ENCODE data around the gene CST1.
"Not testable (repeated sequence)": the region's sequence is repeated elsewhere in the genome, so short reads cannot be mapped to it uniquely, and the experiment has no call there.

CST1 gene, protein sequence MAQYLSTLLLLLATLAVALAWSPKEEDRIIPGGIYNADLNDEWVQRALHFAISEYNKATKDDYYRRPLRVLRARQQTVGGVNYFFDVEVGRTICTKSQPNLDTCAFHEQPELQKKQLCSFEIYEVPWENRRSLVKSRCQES
- total RNA-seq: 0 reads per million in 2 donors

DNA sequence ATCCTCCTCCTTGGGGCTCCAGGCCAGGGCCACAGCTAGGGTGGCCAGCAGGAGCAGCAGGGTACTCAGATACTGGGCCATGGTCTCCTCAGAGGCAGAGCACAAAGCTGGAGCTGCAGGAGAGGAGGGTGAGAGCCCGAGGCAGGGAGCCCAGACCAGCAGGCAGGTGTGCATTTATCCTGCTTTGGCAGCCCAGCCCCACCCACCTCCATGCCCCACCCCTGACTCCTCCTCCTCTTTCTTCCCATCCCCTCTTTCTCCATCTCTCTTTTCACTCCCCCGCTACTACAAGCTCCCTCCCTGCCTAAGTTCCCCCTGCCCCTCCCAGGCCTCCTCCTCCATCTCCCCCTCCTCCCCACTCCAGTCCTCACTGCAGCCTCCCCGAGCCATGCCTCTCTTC, at the start of gene CST1:
Gene CST1 (minus strand): TSS at position 150 of the 400 bp plus-strand sequence. CDS start 69 bp downstream, at position 81.
- not testable (repeated sequence) for DNase-seq

DNA sequence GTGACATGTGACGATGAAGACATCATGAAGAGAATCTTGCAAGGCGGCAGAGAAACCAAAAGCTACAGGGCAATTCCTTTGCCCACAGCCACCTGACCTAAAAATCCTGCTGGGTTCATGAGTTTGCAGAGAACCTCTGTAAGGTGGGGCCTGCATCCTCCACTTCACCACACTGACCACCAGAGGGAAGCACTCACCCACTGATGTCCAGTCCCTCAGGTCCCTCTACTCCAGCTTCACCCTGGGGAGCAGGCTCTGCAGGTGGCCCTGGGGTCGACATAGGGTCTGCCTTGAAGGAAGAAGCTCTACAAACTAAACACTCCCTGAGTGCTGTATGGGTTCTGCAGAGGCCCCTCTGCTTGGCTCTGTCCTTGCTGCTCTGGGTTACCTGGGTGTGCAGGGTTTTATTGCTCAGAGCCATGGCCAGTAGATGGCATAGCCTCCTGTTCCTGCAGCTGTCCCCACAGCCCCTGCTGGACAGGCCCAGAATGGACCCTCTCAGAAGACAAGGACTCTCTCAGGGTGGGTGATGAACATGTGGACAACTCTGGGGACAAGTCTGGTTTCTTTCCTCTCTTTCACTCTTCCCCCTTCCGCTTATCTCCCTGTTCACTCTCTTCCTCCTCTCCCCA, 48.6 kb upstream of the CST1 start:
- not testable (repeated sequence) for DNase-seq

DNA sequence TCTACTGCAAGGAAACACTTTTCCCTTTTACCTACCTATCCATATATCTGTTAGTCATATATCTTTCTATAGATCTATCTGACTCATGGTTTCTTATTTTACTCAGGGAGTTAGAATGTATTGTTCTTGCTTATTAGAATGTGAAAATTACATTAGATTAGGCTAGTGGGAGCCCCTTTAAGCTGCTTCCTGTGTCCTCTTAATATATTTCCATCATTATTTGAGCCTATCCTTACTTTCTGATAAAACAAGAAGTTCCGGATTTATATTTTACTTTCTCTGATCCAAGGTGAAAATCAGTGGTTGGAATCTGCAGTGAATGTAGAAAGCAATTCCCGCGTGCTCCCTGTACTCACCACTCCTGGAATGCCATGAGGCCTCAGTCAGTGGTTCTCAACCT, 44.8 kb upstream of the CST1 start:
- no peak for DNase-seq

DNA sequence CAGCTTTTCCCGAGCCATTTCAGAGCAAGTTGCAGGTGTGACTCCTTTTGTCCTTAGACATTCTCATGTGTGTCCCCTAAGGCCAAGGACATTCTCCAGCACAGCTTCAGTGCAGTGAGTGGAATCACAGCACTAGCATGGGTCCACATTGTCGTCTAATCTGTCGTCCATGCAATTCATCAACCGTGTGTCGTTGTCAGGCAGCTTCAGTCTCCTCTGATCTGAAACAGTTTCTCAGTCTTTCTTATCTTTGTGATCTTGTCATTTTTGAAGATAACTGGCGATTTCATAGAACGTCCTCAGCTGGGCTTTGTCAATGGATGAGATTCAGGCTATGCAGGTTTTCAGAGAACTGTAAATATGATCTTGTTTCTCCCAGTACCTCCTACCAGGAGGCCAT, 44.1 kb upstream of the CST1 start:
- DNase-seq: no peak

DNA sequence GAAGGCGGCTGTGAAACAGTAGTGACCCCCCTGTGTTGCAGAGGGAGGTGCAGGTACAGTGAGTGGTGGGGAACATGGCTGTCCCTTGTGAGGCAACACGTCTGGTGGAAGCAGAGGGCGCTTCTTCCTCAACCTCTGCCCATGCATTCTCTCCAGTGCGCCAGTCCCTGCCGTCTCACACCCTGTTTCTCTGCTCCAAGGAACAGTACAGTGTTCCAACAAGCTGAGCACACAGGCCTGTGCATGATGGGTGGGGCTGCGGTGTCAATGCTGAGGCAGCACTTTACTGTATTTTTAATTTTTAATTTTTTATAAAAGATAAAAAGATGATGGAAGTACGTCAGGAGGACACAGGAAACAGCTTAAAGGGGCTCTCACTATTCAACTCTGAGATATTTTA, 43.3 kb upstream of the CST1 start:
- no peak for DNase-seq

DNA sequence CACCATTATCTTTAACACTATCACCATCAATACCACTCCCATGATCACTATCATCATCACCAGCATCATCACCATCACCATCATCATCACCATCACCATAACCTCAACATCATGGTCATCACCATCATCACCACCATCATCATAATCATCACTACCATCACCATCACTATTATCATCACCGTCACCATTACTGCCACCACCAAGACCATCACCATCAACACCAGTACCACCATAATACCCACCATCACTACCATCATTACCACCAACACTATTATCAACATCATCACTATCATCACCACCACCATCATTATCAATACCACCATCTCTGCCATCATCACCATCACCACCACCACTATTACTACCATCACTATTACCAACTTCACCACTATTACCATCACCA, 32.7 kb upstream of the CST1 start:
- DNase-seq: no peak

DNA sequence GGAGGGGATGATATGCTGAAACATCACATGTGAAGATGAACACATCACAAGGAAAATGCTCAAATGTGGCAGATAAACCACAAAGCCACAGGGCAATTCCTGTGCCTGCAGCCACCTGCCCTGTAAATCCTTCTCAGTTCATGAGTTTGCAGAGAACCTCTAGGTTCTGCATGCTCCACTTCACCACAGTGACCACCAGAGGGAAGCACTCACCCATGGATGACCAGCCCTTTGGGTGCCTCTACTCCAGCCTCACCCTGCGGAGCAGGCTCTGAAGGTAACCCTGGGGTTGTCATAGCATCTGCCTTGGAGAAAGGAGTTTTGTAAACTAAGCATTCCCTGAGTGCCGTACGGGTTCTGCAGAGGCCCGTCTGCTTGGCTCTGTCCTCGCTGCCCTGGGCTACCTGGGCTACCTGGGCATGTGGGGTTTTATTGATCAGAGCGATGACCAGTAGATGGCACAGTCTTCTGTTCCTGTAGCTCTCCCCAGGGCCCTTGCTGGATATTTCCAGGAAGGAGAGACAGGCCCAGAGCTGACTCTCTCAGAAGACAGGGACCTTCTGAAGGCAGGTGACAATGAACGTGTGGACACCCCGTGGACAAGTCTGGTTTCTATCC, 31.7 kb upstream of the CST1 start:
- no peak for DNase-seq

DNA sequence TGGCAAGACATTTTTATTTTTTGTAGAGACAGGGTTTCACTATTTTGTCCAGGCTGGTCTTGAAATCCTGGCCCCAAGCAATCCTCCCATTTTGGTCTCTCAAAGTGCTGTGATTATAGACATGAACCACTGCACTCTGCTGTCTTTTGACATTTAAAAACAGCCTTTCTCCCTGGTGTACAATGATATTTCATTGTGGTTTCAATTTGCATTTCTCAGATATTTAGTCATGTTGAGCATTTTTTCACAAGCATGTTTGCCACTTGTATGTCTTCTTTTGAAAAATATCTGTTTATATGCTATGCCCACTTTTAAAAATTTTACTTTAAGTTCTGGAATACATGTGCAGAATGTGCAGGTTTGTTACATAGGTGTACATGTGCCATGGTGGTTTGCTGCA, 27.9 kb upstream of the CST1 start:
- DNase-seq: not testable (repeated sequence)

DNA sequence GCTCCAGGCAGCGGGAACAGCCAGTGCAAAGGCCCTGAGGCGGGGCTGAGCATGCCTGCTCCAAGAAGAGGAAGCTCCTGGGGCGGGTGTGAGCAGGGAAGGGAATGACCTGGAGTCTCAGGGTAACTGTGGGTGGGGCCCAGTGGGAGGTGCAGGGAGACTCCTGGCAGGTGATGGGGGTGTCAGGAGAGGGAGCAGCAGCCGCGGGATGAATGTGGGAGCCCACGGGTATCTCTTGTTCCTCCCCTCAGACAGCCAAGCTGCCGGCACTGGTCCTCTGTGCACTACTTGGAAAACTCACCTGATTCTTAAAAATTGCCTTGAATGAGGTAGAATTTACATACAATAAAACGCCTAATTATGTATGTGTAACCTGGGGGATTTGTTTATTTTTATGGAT, 26.6 kb upstream of the CST1 start:
- not testable (repeated sequence) for DNase-seq

DNA sequence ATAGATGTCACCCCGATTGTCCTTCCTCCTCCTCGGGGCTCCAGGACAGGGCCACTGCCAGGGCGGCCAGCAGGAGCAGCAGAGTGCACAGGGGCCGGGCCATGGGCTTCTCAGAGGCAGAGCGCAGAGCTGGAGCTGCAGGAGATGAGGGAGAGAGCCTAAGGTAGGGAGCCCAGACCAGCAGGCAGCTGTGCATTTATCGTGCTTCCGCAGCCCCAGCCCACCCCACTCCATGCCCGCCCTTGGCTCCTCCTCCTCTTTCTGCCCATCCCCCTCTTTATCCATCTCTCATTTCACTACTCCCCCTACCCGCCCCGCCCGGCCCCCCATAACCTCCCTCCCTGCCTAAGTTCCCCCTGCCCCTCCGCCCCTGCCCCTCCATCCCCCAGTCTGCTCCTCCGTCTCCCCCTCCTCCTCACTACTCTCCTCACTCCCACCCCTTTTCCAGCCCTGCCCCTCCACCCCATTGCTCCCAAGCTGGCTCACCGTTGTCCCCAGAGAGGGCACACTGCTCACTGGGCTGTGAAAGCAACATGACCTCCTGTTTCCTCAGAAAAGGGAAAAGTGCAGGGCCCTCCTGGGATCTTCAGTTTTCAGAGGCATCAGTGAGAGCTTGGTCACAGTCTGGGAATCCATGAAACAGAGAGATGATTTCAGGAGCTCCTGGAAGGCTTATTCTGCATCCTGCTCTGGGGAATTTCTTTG, 25.5 kb upstream of the CST1 start:
- DNase-seq: no peak

DNA sequence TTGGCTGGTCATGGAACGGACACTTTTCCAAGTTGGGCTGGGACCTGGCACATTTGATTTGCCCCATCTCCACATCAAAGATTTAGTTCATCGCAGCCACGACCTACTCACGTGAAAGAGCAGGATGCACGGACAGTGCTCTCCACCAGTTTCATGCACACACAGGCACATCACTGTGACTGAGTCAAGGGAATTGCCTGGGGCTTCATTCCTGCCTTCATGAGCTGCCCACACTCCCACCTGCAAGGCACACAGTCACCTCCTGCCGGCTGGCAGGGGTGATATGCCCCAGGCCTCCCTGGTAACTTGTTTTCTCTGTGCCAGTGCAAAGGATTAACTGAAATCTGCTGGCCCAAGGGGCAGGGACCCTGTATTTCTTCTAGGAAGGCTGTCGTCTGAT, 23.3 kb upstream of the CST1 start:
- DNase-seq: no peak

DNA sequence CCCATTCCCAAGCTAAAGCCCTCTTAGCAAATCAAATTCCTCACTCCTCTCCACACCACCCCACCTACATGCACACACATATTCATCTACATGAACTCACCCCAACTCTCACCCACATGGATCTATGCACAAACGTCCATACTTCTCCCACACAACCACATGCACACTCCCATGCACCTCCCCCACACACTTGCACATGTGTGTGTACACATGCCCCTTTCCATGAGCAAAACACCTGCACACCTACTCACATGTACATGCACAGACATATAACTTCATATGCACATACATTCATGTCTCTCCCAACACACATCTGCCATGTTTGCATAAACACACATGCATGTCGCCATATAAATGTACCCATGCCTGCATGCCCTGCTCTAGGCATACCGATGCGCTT, 22.8 kb upstream of the CST1 start:
- DNase-seq: no peak

DNA sequence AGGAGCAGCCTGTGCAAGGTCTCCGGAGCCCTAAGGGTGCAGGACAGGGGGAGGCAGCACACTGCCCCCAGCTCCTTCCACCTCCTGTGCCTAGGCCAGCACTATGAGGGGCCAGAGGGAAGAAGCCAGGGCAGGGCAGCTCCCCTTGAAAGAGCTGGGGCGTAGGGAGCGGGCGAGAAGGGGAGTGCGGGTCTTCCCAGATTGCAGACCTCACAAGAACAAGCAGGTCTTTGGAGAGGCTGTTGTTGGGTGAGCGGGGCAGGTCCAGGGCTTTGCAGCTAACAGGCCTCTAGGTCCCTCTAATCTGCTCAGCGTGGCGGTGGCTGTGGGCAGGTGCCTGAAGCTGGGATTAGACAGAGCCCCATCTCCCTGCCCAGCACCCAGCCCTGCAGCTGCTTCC, 22.4 kb upstream of the CST1 start:
- DNase-seq: no peak

DNA sequence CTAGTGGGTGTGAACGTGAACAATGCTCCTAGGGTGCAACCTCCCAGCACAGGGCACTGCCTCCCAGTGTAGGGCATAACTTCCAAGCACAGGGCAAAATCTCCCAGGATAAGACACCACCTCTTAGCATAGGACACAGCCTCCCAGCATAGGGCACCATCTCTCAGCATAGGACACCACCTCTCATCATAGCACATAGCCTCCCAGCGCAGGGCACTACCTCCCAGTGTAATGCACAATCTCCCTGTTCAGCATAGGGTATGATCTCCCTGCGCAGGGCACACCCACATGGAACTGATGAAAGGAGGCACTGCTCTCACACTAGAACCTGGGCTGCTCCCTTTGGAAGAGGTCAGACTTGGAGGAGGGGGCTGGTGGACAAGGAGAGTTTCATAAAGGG, 21.3 kb upstream of the CST1 start:
- DNase-seq: no peak

DNA sequence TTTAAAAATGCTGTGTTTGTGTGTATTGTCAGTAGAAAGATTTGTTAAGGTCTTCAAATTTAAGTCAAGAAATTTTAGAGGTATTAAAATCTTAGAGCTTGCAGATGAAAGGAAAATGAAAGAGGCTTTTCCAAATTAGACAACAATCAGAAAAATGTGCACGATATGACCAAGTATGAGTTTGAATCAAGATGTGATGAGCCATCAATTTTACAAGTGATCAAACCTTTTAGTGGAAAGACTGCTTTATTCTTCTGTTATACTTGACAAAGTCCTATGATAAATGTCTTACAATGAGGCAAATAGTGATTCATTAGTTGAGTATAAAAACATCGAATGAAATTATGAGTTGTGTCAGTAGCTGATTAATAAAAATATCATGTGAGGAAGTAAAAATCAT, 19.6 kb upstream of the CST1 start:
- no peak for DNase-seq

DNA sequence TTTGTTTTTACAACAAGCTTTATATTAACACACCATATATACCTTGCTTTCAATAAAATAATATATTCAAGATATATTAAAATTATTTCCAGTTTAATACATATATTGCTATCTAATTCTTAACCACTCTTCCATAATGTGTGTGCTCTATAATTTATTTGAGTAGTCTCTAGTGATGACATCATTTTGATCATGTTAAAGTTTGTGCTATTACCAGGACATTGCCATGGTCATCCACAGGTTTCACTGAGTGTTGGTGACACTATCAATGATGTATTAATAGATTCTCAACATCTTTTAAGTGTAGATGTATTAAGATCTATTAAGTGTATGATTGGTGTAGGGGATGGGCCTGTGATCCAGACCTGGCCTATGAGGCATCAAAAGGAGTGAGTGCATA, 17.8 kb upstream of the CST1 start:
- DNase-seq: not testable (repeated sequence)

DNA sequence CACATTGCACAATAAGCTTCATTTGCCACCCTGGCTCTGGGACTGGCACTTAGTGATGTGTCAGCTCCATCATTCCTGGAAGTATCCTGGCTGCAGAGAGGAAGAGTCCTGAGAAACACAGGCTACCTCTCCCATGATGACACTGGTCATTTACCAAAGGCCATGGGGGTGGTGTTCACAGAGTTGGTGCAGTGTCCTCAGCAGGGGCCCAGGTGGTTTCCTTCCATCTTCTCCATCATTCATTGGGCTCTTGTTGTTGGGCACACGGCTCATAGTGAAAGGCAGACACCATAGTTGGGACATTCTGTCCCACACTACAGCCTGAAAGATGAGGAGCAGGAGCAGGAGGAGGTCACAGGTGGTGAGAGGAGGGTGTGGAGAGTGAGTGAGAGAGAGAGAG, 15.8 kb upstream of the CST1 start:
- no peak for DNase-seq

DNA sequence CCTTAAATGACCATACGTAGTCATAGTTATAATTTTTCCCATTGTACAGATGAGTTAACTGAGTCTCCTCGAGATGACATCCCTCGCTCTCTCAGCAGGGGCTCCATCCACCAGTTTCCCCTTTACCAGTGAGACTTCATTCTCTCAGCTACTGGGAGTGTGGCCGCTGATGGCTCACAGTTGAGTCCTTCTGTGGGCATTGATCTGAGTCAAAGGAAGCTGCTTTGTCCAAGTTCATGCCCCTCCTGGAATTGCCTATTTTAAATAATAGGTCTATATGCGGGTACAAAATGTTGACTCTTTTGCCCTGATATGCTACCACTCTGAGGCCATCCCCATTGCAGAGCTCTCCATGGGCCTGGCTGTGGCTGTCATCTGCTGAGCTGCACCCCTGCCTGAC, 14.8 kb upstream of the CST1 start:
- no peak for DNase-seq

DNA sequence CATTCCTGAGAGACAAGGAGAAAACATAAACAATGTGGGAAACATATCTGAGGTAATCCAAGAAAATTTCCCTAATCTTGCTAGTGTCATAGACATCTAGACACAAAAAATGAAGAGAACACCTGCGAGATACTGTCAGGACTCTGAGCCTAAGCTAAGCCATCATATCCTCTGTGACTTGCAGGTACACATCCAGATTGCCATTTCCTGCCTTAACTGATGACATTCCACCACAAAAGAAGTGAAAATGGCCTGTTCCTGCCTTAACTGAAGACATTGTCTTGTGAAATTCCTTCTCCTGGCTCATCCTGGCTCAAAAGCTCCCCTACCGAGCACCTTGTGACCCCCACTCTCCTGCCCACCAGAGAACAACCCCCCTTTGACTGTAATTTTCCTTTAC, 13.9 kb upstream of the CST1 start:
- DNase-seq: not testable (repeated sequence)

DNA sequence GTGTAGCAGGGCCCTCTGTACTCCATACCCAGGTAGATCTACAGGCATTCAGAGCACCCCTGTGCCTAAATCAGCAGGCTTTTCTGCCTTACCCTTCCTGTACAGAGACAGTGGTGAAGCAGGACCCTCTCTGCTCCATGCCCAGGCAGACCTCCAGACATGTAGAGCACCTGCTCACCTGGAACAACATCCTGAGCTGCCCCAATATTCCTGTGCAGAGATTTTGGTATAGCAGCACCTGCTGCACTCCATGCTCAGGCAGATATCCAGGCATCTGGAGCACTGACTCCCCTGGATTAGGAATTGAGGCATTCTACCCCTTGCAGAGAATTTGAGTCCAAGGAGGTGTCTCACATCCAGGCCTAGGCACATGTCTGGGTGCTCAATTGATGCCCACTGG, 12.6 kb upstream of the CST1 start:
- DNase-seq: no peak

DNA sequence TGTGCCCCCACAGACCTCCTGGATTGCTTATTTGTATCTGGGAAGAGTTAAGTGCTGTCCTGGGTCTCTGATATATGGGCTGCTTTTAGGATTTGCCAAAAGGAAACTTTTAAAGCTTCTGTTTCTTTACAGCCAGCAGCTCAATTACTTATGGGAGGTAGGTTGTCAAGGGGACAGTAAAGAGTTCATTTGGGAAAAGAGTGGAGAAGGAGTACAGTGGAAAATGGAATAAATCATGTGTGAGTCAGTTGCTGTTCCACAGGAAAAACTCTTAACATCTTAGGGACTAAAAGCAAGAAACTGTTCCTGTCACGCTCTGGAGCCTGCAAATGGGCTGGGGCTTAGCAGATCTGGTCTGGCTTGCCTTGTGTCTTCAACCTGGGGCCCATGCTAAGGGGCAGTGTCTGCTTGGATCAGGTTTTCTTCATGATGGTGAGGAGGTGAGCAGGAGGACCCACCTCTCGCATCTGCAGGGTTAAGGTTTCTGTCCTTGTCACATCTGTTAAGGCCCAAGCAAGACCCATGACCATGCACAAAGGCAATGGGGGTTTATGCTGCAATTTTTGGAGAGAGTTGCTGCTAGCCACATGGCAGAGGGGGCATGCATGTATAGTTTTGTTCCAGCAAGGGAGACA, 8.7 kb upstream of the CST1 start:
- no peak for DNase-seq

DNA sequence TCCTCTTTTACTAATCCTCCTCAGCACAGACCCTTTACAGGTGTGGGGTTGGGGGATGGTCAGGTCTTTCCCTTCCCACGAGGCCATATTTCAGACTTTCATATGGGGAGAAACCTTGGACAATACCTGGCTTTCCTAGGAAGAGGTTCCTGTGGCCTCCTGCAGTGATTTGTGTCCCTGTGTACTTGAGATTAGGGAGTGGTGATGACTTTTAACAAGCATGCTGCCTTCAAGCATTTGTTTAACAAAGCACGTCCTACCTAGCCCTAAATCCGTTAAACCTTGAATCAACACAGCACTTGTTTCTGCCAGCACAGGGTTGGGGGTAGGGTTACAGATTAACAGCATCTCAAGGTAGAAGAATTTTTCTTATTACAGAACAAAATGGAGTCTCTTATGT, 6.1 kb upstream of the CST1 start:
- DNase-seq: not testable (repeated sequence)

DNA sequence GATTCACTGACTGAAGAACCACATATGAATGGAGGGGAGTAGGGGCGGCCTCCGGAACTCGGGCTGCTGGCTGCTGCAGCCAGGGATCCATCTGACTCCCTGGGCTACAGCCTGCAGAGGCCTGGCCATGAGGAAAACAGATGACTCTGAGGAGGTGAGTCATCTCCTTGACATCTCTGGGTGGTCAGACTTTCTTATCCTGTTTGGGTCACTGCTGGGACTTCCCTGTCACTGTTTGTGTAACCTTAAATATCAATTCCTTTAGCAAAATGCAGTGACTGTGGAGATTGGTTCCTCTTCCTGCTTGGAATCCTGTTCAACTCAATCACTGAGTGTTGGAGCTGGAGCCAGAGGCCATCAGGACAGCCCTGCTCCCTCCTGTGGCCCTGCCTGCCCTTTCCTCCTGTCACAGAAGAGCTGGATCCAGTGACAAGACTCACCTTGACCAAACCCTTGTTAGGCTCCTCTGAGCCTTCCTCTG, 4.4 kb upstream of the CST1 start:
- DNase-seq: not testable (repeated sequence)
